Tibial artery (tissue), 4 donors: ENCODE results near the gene CCNL2.
"Not testable (repeated sequence)": the region's sequence is repeated elsewhere in the genome, so short reads cannot be mapped to it uniquely, and the experiment has no call there.

Experiments used
- DNase-seq, 2 donors: peaks; one replicate each; pipeline ENCODE4 v3.0.0-alpha.2; 2019
- H3K27ac ChIP-seq, 2 donors: fragments of 200-600 bp; sonication (generic) in 1 of 2; 1 replicate in 1 of 2; 2 replicates in 1 of 2; pipeline ENCODE4 v1.5.1; 2018 to 2019; ENCODE audit warnings: mild to moderate bottlenecking in 1 of 2
- H3K27me3 ChIP-seq, 2 donors: fragments of 200-600 bp; sonication (generic) in 1 of 2; one replicate each; pipeline versions ENCODE4 v1.5.1 to v1.6.0; 2016 to 2019
- H3K36me3 ChIP-seq, 3 donors: fragments of 200-600 bp; sonication (generic) in 2 of 3; one replicate each; pipeline ENCODE4 v1.5.1; 2016 to 2019; ENCODE audit warnings: mild to moderate bottlenecking in 2 of 3
- H3K4me1 ChIP-seq, 4 donors: fragments of 200-600 bp; sonication (generic) in 2 of 4; 1 replicate in 3 of 4; 2 replicates in 1 of 4; pipeline ENCODE4 v1.5.1; 2016 to 2019
- H3K4me3 ChIP-seq, 2 donors: fragments of 200-600 bp; sonication (generic) in 1 of 2; 1 replicate in 1 of 2; 2 replicates in 1 of 2; pipeline ENCODE4 v1.5.1; 2018 to 2019; ENCODE audit warnings: mild to moderate bottlenecking in 2 of 2
- H3K9me3 ChIP-seq, 3 donors: fragments of 200-600 bp; sonication (generic) in 1 of 3; one replicate each; pipeline ENCODE4 v1.5.1; 2016 to 2019
- intact Hi-C: fragments of 100-400 bp; cut with DNase I; formaldehyde crosslinking; loops from one replicate; pipeline ENCODE4 v1.15.0; 2023; ENCODE audit warnings: low total_unique reads
- TF ChIP-seq, protein P1 (sequence below), 2 experiments: fragments of 200-600 bp in 1 of 2; fragments of 450-650 bp in 1 of 2; IDR thresholded peaks; one replicate each; pipeline ENCODE4 v1.5.1; 2017 to 2019; ENCODE audit warnings: antibody characterized with exemption in 2 of 2, mild to moderate bottlenecking in 1 of 2, moderate library complexity in 1 of 2

Gene CCNL2

DNA sequence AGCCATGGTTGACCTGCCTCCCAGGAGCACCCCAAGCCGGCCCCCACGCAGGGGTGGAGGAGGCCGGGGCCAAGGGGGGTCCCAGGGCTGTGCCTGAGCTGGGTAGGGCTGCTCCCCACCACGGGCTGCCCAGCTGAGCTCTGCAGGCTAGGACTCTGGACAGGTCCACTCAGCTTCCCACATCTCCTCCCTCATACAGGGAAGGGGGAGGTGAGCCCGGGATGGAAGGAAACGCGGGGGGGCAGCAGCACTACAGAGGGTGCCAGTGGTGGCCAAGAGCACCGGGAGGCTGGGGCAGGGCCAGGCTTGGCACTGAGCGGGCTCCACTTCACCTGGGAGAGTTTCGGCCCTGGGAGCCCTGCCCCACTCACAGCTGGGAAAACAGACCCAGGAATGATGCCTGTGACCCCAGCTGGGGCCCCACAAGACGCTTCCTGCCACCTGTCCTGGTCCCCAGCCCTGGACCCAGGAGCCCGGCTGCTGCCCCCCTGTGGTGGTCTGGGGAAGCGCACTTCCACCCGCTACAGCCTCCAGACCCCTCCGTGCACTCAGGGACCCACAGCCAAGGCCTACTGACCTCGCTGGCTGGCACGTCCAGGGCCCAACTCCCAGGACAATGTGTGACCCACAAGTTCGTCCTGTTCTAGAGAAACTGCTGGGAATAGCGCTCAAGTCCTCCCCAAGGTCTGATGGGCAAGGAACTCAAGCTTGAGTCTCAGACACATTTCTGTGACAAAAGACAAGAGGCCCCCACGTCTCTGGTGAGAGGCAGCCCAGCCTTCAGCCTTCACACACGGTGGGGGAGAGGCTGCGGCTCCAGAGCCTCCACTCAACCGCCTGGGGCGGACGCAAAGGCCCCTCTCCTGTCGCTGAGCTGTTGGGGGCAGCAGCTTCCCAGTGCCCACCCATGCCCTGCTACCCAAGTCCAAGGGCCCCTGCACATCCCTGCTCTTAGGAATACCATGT is 27.1 kb downstream of the CCNL2 start:
- no peaks in the 10 kb centered on the region for H3K27me3 ChIP-seq
- H3K9me3 ChIP-seq: no peaks in the 10 kb centered on the region
- peak; percentile 47 to 81 for DNase-seq
- H3K27ac ChIP-seq: no peak overlapping the region
- intact Hi-C loops: no loop called here
- H3K4me3 ChIP-seq: no peak overlapping the region
- peaks cover 8 to 20% (median 9%) of the 10 kb centered on the region in 3 donors for H3K36me3 ChIP-seq
- TF ChIP-seq, protein P1, sequence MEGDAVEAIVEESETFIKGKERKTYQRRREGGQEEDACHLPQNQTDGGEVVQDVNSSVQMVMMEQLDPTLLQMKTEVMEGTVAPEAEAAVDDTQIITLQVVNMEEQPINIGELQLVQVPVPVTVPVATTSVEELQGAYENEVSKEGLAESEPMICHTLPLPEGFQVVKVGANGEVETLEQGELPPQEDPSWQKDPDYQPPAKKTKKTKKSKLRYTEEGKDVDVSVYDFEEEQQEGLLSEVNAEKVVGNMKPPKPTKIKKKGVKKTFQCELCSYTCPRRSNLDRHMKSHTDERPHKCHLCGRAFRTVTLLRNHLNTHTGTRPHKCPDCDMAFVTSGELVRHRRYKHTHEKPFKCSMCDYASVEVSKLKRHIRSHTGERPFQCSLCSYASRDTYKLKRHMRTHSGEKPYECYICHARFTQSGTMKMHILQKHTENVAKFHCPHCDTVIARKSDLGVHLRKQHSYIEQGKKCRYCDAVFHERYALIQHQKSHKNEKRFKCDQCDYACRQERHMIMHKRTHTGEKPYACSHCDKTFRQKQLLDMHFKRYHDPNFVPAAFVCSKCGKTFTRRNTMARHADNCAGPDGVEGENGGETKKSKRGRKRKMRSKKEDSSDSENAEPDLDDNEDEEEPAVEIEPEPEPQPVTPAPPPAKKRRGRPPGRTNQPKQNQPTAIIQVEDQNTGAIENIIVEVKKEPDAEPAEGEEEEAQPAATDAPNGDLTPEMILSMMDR (IDR thresholded peaks at IDR 0.05): peak; percentile 88 to 97
- peaks cover 0 to 36% (median 34%) of the 10 kb centered on the region in 4 donors for H3K4me1 ChIP-seq

GRCh38 chr1:1371364-1371745 is 27.8 kb downstream of the CCNL2 start:
- Histone ChIP-seq H3K4me1 (peaks cover 0 to 36% (median 34%) of the 10 kb centered on the region in 4 donors), H3K27me3 (no peaks in the 10 kb centered on the region), H3K36me3 (peaks cover 8 to 20% (median 9%) of the 10 kb centered on the region in 3 donors), H3K27ac (no peak overlapping the region), H3K4me3 (no peak overlapping the region), H3K9me3 (no peaks in the 10 kb centered on the region)
- DNase-seq: no peak
- TF ChIP-seq, protein P1 (IDR thresholded peaks at IDR 0.05): no peak
- intact Hi-C loops: no loop called here

- no peak overlapping the region for H3K4me3 ChIP-seq
- DNase-seq: no peak
- intact Hi-C loops: no loop called here
- H3K36me3 ChIP-seq: peaks cover 8 to 20% (median 9%) of the 10 kb centered on the region in 3 donors
- no peaks in the 10 kb centered on the region for H3K9me3 ChIP-seq
- no peak overlapping the region for H3K27ac ChIP-seq
- TF ChIP-seq, protein P1 (IDR thresholded peaks at IDR 0.05): no peak
- H3K27me3 ChIP-seq: no peaks in the 10 kb centered on the region
- H3K4me1 ChIP-seq: peaks cover 0 to 33% (median 31%) of the 10 kb centered on the region in 4 donors
These were observed 28.3 kb downstream of the CCNL2 start for GRCh38 chr1:1370771-1371300.

- intact Hi-C loops, H3K27me3 ChIP-seq, H3K27ac ChIP-seq, DNase-seq, H3K4me3 ChIP-seq, H3K9me3 ChIP-seq: not testable (repeated sequence)
- peaks cover 0 to 30% (median 28%) of the 10 kb centered on the region in 4 donors for H3K4me1 ChIP-seq
- peaks cover 8 to 20% (median 9%) of the 10 kb centered on the region in 3 donors for H3K36me3 ChIP-seq
These were observed 29.0 kb downstream of the CCNL2 start for GRCh38 chr1:1370094-1370493.

- peaks cover 0 to 9% (median 8%) of the 10 kb centered on the region in 4 donors for H3K4me1 ChIP-seq
- TF ChIP-seq, protein P1 (IDR thresholded peaks at IDR 0.05): no peak
- no peak overlapping the region for H3K4me3 ChIP-seq
- H3K27ac ChIP-seq: no peak overlapping the region
- no peak for DNase-seq
- peaks cover 0 to 2% (median 0%) of the 10 kb centered on the region in 3 donors for H3K36me3 ChIP-seq
- intact Hi-C loops: no loop called here
- H3K9me3 ChIP-seq: no peaks in the 10 kb centered on the region
- no peaks in the 10 kb centered on the region for H3K27me3 ChIP-seq
These were observed 31.8 kb downstream of the CCNL2 start for GRCh38 chr1:1367315-1367714.

DNA sequence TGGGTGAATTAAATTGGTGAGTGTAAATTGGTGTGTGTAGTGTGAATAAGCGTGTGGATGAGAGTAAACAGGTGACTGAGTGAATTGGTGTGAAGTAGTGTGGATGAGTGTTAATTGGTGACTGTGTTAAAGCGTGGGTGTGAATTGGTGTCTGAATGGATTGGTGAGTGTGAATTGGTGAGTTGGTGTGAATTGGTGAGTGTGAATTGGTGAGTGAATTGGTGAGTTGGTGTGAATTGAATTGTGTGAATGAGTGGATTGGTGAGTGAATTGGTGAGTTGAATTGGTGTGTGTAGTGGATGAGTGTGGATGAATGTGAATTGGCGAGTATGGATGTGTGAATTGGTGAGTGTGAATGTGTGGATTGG is 32.5 kb downstream of the CCNL2 start:
- no peak for DNase-seq
- H3K4me1 ChIP-seq: peaks cover 0 to 9% (median 2%) of the 10 kb centered on the region in 4 donors
- intact Hi-C loops: no loop called here

More for the DNA sequence above, 32.5 kb downstream of the CCNL2 start:
- no peaks in the 10 kb centered on the region for H3K9me3 ChIP-seq
- no peaks in the 10 kb centered on the region for H3K27me3 ChIP-seq
- H3K4me3 ChIP-seq: no peak overlapping the region
- no peaks in the 10 kb centered on the region for H3K36me3 ChIP-seq
- TF ChIP-seq, protein P1 (IDR thresholded peaks at IDR 0.05): no peak
- H3K27ac ChIP-seq: no peak overlapping the region
